C4-2B (cell line): ENCODE measurements around the gene F7.

Experiments used
- ZFX ChIP-seq: fragments of 450-650 bp; IDR thresholded peaks from 2 replicates; pipeline ENCODE4 v1.6.1; 2017
- TF ChIP-seq, protein P1 (sequence below): fragments of 450-650 bp; conservative IDR thresholded peaks from 2 replicates; pipeline ENCODE4 v1.5.1; 2017; ENCODE audit warnings: mild to moderate bottlenecking

DNA sequence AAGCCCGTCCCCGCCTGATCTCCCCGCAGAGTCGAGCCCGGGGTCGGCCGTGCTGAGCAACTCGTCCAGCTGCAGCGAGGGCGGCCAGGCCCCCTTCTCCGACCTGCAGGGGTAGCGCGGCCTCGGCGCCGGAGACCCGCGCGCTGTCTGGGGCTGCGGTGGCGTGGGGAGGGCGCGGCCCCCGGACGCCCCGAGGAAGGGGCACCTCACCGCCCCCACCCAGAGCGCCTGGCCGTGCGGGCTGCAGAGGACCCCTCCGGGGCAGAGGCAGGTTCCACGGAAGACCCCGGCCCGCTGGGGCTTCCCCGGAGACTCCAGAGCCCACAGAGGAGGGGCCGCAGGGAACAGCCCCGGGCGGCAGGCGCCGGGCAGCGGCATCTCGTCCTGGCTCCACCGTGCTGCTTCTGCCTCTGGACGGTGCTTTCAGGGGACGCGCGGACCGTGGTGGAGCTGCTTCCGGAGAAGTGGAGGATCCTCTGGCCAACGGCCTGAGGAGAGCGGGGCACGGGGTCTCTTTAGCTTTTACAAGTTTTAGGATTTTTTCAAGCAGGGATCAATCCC is 8.8 kb upstream of the F7 start:
- TF ChIP-seq, protein P1, sequence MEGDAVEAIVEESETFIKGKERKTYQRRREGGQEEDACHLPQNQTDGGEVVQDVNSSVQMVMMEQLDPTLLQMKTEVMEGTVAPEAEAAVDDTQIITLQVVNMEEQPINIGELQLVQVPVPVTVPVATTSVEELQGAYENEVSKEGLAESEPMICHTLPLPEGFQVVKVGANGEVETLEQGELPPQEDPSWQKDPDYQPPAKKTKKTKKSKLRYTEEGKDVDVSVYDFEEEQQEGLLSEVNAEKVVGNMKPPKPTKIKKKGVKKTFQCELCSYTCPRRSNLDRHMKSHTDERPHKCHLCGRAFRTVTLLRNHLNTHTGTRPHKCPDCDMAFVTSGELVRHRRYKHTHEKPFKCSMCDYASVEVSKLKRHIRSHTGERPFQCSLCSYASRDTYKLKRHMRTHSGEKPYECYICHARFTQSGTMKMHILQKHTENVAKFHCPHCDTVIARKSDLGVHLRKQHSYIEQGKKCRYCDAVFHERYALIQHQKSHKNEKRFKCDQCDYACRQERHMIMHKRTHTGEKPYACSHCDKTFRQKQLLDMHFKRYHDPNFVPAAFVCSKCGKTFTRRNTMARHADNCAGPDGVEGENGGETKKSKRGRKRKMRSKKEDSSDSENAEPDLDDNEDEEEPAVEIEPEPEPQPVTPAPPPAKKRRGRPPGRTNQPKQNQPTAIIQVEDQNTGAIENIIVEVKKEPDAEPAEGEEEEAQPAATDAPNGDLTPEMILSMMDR, result no peak
- no peak for TF ChIP-seq ZFX
